HEK293 (cell line): Measurements from ENCODE around the gene CLEC1A.

Experiments used
- BCL6B ChIP-seq: fragments of 450-650 bp; formaldehyde crosslinking; IDR thresholded peaks from 2 replicates; pipeline ENCODE4 v1.5.1; 2017; ENCODE audit warnings: missing biosample characterization, missing genetic modification characterization
- CTCF ChIP-seq: fragments of 450-650 bp; formaldehyde crosslinking; IDR thresholded peaks from 2 replicates; pipeline ENCODE4 v1.5.1; 2016; ENCODE audit warnings: missing biosample characterization, missing genetic modification characterization
- GLI2 ChIP-seq: fragments of 450-650 bp; formaldehyde crosslinking; IDR thresholded peaks from 2 replicates; pipeline ENCODE4; 2017; ENCODE audit warnings: missing biosample characterization, missing genetic modification characterization, low read depth, borderline replicate concordance
- KLF9 ChIP-seq: fragments of 450-650 bp; formaldehyde crosslinking; IDR thresholded peaks from 2 replicates; pipeline ENCODE4 v1.5.1; 2016; ENCODE audit warnings: missing biosample characterization, missing genetic modification characterization, low read depth
- PBX3 ChIP-seq: sonication (generic); formaldehyde crosslinking; IDR thresholded peaks from 2 replicates; pipeline ENCODE4 v1.8.1; 2022; ENCODE audit warnings: mild to moderate bottlenecking, moderate library complexity, missing genetic modification reagents
- REST ChIP-seq: fragments of 450-650 bp; formaldehyde crosslinking; IDR thresholded peaks from 2 replicates; pipeline ENCODE4 v1.5.1; 2016; ENCODE audit warnings: missing biosample characterization, missing genetic modification characterization
- ZBTB1 ChIP-seq: fragments of 450-650 bp; formaldehyde crosslinking; IDR thresholded peaks from 2 replicates; pipeline ENCODE4 v1.5.1; 2016; ENCODE audit warnings: missing biosample characterization, missing genetic modification characterization
- ZBTB44 ChIP-seq: fragments of 450-650 bp; IDR thresholded peaks from 2 replicates; pipeline ENCODE4 v1.5.1; 2018; ENCODE audit warnings: missing biosample characterization, mild to moderate bottlenecking, missing genetic modification characterization
- ZBTB6 ChIP-seq: fragments of 450-650 bp; formaldehyde crosslinking; IDR thresholded peaks from 2 replicates; pipeline ENCODE4 v1.5.1; 2017; ENCODE audit warnings: missing biosample characterization, missing genetic modification characterization
- ZNF24 ChIP-seq: fragments of 450-650 bp; formaldehyde crosslinking; IDR thresholded peaks from 2 replicates; pipeline ENCODE4 v1.5.1; 2016; ENCODE audit warnings: missing biosample characterization, missing genetic modification characterization
- ZNF335 ChIP-seq: fragments of 450-650 bp; formaldehyde crosslinking; conservative IDR thresholded peaks from 2 replicates; pipeline ENCODE4 v1.5.1; 2016; ENCODE audit warnings: missing biosample characterization, missing genetic modification characterization

- TF ChIP-seq CTCF (tag by site-specific recombination) (no peak), ZBTB6 (no peak), PBX3 (no peak), GLI2 (tag by site-specific recombination) (no peak), KLF9 (tag by site-specific recombination) (no peak), REST (tag by site-specific recombination) (no peak), ZNF24 (tag by site-specific recombination) (no peak), ZBTB1 (tag by site-specific recombination) (no peak), BCL6B (tag by site-specific recombination) (no peak), ZNF335 (no peak), ZBTB44 (tag by site-specific recombination) (no peak)
Measured at GRCh38 chr12:10111451-10111850, 12.7 kb upstream of the CLEC1A start.
